Liver (tissue), 3 donors: ENCODE results near the gene ERN1.

Experiments
- ATF3 ChIP-seq: IDR thresholded peaks from 2 replicates; pipeline ENCODE4 v1.6.1; 2016; ENCODE audit warnings: antibody characterized with exemption
- CTCF ChIP-seq: fragments of 150-350 bp; IDR thresholded peaks from 2 replicates; pipeline ENCODE4 v1.5.1; 2017; ENCODE audit warnings: improper control_type of control experiment, low read depth, low read length; ENCODE audit not compliant: missing input control
- EGR1 ChIP-seq, 2 donors: IDR thresholded peaks; 2 replicates each; pipeline ENCODE4 v1.6.1; 2016 to 2018; ENCODE audit warnings: antibody characterized with exemption in 2 of 2, low read depth in 2 of 2
- GABPA ChIP-seq, 2 donors: IDR thresholded peaks in 1 of 2; conservative IDR thresholded peaks in 1 of 2; 2 replicates each; pipeline ENCODE4 v1.6.1; 2016; ENCODE audit warnings: antibody characterized with exemption in 2 of 2, mild to moderate bottlenecking in 1 of 2, moderate library complexity in 1 of 2
- HNF4G ChIP-seq: IDR thresholded peaks from 2 replicates; pipeline ENCODE4 v1.6.1; 2016; ENCODE audit warnings: antibody characterized with exemption
- RAD21 ChIP-seq, 2 donors: IDR thresholded peaks; 2 replicates each; pipeline ENCODE4 v1.6.1; 2016; ENCODE audit warnings: antibody characterized with exemption in 2 of 2, mild to moderate bottlenecking in 2 of 2
- REST ChIP-seq: IDR thresholded peaks from 2 replicates; pipeline ENCODE4 v1.6.1; 2016; ENCODE audit warnings: antibody characterized with exemption, mild to moderate bottlenecking
- RXRA ChIP-seq, 2 donors: IDR thresholded peaks; 2 replicates each; pipeline ENCODE4 v1.6.1; 2017 to 2018; ENCODE audit warnings: antibody characterized with exemption in 2 of 2, mild to moderate bottlenecking in 1 of 2
- SP1 ChIP-seq: IDR thresholded peaks from 2 replicates; pipeline ENCODE4 v1.6.1; 2018; ENCODE audit warnings: antibody characterized with exemption, mild to moderate bottlenecking
- TAF1 ChIP-seq: conservative IDR thresholded peaks from 2 replicates; pipeline ENCODE4 v1.6.1; 2016; ENCODE audit warnings: antibody characterized with exemption, mild to moderate bottlenecking
- YY1 ChIP-seq: IDR thresholded peaks from 2 replicates; pipeline ENCODE4 v1.6.1; 2016; ENCODE audit warnings: antibody characterized with exemption, mild to moderate bottlenecking
- TF ChIP-seq, protein P1 (sequence below): IDR thresholded peaks from 2 replicates; pipeline ENCODE4 v1.6.1; 2016; ENCODE audit warnings: antibody characterized with exemption
- TF ChIP-seq, protein P2 (sequence below): IDR thresholded peaks from 2 replicates; pipeline ENCODE4 v1.6.1; 2016; ENCODE audit warnings: antibody characterized with exemption
- donor health status: healthy.
- donor health status: healthy.

DNA sequence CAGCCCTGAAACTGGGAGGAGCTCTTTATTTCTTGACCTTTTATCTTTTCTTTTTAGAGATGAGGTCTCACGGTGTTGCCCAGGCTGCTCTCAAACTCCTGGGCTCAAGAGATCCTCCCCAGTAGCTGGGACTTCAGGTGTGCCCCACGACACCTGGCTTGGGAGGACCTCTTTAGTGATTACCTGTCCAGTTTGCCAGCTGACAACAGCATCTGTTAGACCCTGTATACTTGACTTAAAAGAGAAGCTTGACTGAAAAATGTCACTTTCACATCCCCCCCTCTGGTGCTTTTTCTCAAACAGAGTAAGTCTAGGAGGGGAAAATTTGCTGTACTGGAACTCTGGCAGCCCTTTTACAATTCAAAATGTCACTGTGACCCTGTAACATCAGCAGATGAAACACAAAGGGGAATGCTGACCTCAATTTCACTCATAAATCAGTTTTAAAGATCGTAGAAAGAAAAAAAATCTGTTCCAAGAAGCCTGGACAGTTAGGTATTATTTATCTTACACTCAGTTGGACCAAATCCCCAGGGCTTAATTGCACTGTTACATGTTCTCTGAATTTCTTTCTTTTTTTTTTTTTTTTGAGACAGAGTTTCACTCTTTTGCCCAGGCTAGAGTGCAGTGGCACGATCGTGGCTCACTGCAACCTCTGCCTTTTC, 1.8 kb upstream of the ERN1 start:
- no peak for TF ChIP-seq GABPA (IDR thresholded peaks at IDR 0.05 in 1 of 2, conservative IDR thresholded peaks at IDR 0.05 in 1 of 2)
- TF ChIP-seq, protein P1, sequence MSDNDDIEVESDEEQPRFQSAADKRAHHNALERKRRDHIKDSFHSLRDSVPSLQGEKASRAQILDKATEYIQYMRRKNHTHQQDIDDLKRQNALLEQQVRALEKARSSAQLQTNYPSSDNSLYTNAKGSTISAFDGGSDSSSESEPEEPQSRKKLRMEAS = no peak
- no peak for TF ChIP-seq CTCF
- TF ChIP-seq YY1 = no peak
- TF ChIP-seq REST = no peak
- no peak for TF ChIP-seq SP1
- TF ChIP-seq TAF1 = no peak
- no peak for TF ChIP-seq ATF3
- TF ChIP-seq HNF4G = no peak
- TF ChIP-seq, protein P2, sequence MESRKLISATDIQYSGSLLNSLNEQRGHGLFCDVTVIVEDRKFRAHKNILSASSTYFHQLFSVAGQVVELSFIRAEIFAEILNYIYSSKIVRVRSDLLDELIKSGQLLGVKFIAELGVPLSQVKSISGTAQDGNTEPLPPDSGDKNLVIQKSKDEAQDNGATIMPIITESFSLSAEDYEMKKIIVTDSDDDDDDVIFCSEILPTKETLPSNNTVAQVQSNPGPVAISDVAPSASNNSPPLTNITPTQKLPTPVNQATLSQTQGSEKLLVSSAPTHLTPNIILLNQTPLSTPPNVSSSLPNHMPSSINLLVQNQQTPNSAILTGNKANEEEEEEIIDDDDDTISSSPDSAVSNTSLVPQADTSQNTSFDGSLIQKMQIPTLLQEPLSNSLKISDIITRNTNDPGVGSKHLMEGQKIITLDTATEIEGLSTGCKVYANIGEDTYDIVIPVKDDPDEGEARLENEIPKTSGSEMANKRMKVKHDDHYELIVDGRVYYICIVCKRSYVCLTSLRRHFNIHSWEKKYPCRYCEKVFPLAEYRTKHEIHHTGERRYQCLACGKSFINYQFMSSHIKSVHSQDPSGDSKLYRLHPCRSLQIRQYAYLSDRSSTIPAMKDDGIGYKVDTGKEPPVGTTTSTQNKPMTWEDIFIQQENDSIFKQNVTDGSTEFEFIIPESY = no peak
- TF ChIP-seq RAD21 (IDR thresholded peaks at IDR 0.05) = no peak
- no peak for TF ChIP-seq RXRA (IDR thresholded peaks at IDR 0.05)
- no peak for TF ChIP-seq EGR1 (IDR thresholded peaks at IDR 0.05; ENCODE audit: low read depth in 2 of 2)
